GM10248 (cell line): Measurements from ENCODE around the gene CIROP.

Experiments
- CTCF ChIA-PET: fragments of 300-600 bp; sonication (Branson Sonifier 250); formaldehyde crosslinking; extraction: SDS; loops from one replicate; lab custom pipeline; 2021; ENCODE audit warnings: antibody characterized with exemption; lab: Yijun Ruan, JAX
- POLR2A ChIA-PET: fragments of 350-650 bp; sonication (Branson Sonifier 250); formaldehyde crosslinking; extraction: SDS; loops from one replicate; lab custom pipeline; 2020; ENCODE audit warnings: antibody characterized with exemption; lab: Yijun Ruan, JAX
- DNase-seq: peaks from one replicate; pipeline ENCODE4 v3.0.0; 2012; ENCODE audit errors: extremely low spot score
- CTCF ChIP-seq: IDR thresholded peaks from 2 replicates; pipeline ENCODE4 v1.5.1; 2012; ENCODE audit warnings: mild to moderate bottlenecking, low read depth; ENCODE audit errors: extremely low read depth, missing control alignments, control extremely low read depth

The CIROP gene

GRCh38 chr14:23132970-23133369 lies 28.2 kb upstream of the CIROP start:
- ChIA-PET POLR2A (no interaction called here), CTCF (interaction anchor here (1.8 kb wide), 1 partner anchor 12 kb away, joined by 10 read pairs; no protein-coding TSS in a partner anchor)
- no peak for DNase-seq
- TF ChIP-seq CTCF, result no peak

- no peak for DNase-seq
- no peak for TF ChIP-seq CTCF
- ChIA-PET POLR2A (no interaction called here), CTCF (interaction anchor here (2.0 to 4.5 kb wide), 2 partner anchors 11 to 56 kb away, joined by 6 to 44 read pairs; no protein-coding TSS in a partner anchor)
These were observed 26.7 kb upstream of the CIROP start for GRCh38 chr14:23131482-23131881.

- TF ChIP-seq CTCF, result no peak
- ChIA-PET POLR2A (no interaction called here), CTCF (interaction anchor here (2.0 to 4.5 kb wide), 2 partner anchors 10 to 56 kb away, joined by 6 to 44 read pairs; no protein-coding TSS in a partner anchor)
- no peak for DNase-seq
These were observed 26.1 kb upstream of the CIROP start for GRCh38 chr14:23130871-23131270.

GRCh38 chr14:23129759-23130316 lies 25.0 kb upstream of the CIROP start:
- no peak for DNase-seq
- POLR2A ChIA-PET, result no interaction called here
- CTCF ChIA-PET, result interaction anchor here (1.1 to 4.5 kb wide), 5 partner anchors 9 to 135 kb away, joined by 3 to 44 read pairs (median 6); no protein-coding TSS in a partner anchor
- no peak for TF ChIP-seq CTCF

GRCh38 chr14:23128969-23129758 lies 24.4 kb upstream of the CIROP start:
- no peak for DNase-seq
- ChIA-PET POLR2A (no interaction called here), CTCF (interaction anchor here (0.6 to 4.5 kb wide), 7 partner anchors 8 to 134 kb away, joined by 3 to 44 read pairs (median 4); no protein-coding TSS in a partner anchor)
- no peak for TF ChIP-seq CTCF

GRCh38 chr14:23127861-23128260 lies 23.1 kb upstream of the CIROP start:
- ChIA-PET POLR2A (no interaction called here), CTCF (interaction anchor here (4.5 kb wide), 1 partner anchor 7 kb away, joined by 44 read pairs; no protein-coding TSS in a partner anchor)
- DNase-seq, result no peak
- no peak for TF ChIP-seq CTCF
